Measurements from ENCODE around the gene GARIN5B.
A peak's percentile ranks its signal among the peaks of the same experiment; 100 is the strongest.

- TF ChIP-seq EZH2 (IDR thresholded peaks at IDR 0.05; ENCODE audit: borderline replicate concordance, insufficient read depth, low read length, poor library complexity, severe bottlenecking): no peak
- TF ChIP-seq CTCF (IDR thresholded peaks at IDR 0.05; ENCODE audit: poor library complexity, severe bottlenecking): peak; percentile 31
- no peak for TF ChIP-seq MXI1 (conservative IDR thresholded peaks at IDR 0.05; ENCODE audit: poor library complexity, severe bottlenecking)
- TF ChIP-seq POLR2AphosphoS5 (IDR thresholded peaks at IDR 0.05): peak; percentile 34
Observed at GRCh38 chr19:55383279-55384130, 20.4 kb upstream of the GARIN5B start.
